ENCODE measurements around the gene DUSP12. TPM values are rescaled to one million over a fixed set of nuclear protein-coding genes. Genes with fewer than 3 reads are reported as not detected.

Gene DUSP12
- total and polyA plus RNA-seq, 2 donors (not counting 3 experiments of a cell fraction or from before 2014, with no cell fraction given), result 26.8 to 31.6 TPM

DNA sequence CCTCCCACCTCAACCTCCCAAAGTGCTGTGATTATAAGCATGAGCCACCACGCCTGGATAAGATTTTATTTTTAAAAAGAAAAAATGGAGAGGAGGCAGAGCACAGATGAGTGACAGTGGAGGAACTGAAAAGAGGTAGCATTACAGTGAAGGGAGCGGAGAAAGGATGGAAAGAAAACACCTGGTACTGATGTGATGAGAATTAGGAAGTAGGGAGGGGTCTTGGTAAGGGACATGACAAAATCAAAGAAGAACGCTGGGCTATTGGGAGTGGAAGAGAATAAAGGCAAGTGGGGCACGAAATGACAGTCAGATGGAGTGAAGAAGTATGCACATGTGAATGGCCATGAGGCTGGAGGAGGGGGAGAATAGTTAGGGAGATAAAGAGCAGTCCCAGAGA is 40.2 kb upstream of the DUSP12 start:
- H3K27ac ChIP-seq (ENCODE audit: insufficient read depth, low read depth, low read length), result no peak overlapping the region
- no peak overlapping the region for H3K4me2 ChIP-seq (ENCODE audit: insufficient read depth, low read length)
- TF ChIP-seq FOS (IDR thresholded peaks at IDR 0.05; ENCODE audit: borderline replicate concordance, insufficient read depth, low read length) (no peak), MYC (IDR thresholded peaks at IDR 0.05; ENCODE audit: low read depth, low read length) (no peak), JUN (IDR thresholded peaks at IDR 0.05; ENCODE audit: borderline replicate concordance, insufficient read depth, insufficient read length, low read depth) (no peak), POLR2A (IDR thresholded peaks at IDR 0.05; ENCODE audit: low read depth, low read length) (no peak)
- no peaks in the 10 kb centered on the region for H4K20me1 ChIP-seq (replicated peaks; ENCODE audit: control insufficient read depth, extremely low read depth, insufficient read depth, low read length)
- DNase-seq (ENCODE audit: low read depth, low spot score) (no peak), FAIRE-seq (no peak)
- H3K36me3 ChIP-seq (ENCODE audit: control insufficient read depth in 2 of 2, extremely low read depth in 1 of 2, insufficient read depth in 2 of 2, low read length in 2 of 2), result no peaks in the 10 kb centered on the region
- POLR2A ChIA-PET, result no interaction called here
- H3K79me2 ChIP-seq (ENCODE audit: control insufficient read depth, insufficient read depth, low read length), result no peaks in the 10 kb centered on the region
- H3K9ac ChIP-seq (replicated peaks; ENCODE audit: extremely low read depth, insufficient read depth, low read length), result no peak overlapping the region
- no peak overlapping the region for H3K4me3 ChIP-seq (replicated peaks in 1 of 3; ENCODE audit: insufficient read depth in 1 of 3, low read depth in 1 of 3, low read length in 3 of 3)
- dilution Hi-C loops (cut with MboI; ENCODE audit: extremely low pct_ligation_motif_present, low sequenced_read_pairs), result no loop called here
- peaks cover 5 to 20% of the 10 kb centered on the region in 2 experiments for H3K27me3 ChIP-seq (ENCODE audit: control insufficient read depth in 2 of 2, insufficient read depth in 2 of 2, low read length in 2 of 2)
- intact Hi-C loops (cut with micrococcal nuclease), result no loop called here
- peaks cover 2% of the 10 kb centered on the region for H3K9me1 ChIP-seq (replicated peaks; ENCODE audit: control insufficient read depth, extremely low read depth, insufficient read depth, low read length)
- no peaks in the 10 kb centered on the region for H3K9me3 ChIP-seq (replicated peaks; ENCODE audit: control insufficient read depth, insufficient read depth, low read length)
- no peak overlapping the region for H2AFZ ChIP-seq (ENCODE audit: low read depth, low read length)
- no peaks in the 10 kb centered on the region for H3K4me1 ChIP-seq (ENCODE audit: control insufficient read depth, extremely low read depth, insufficient read depth, low read length)
- no TSS peak for BruUV-seq (replicated peaks)
- CTCF ChIA-PET, result no interaction called here

DNA sequence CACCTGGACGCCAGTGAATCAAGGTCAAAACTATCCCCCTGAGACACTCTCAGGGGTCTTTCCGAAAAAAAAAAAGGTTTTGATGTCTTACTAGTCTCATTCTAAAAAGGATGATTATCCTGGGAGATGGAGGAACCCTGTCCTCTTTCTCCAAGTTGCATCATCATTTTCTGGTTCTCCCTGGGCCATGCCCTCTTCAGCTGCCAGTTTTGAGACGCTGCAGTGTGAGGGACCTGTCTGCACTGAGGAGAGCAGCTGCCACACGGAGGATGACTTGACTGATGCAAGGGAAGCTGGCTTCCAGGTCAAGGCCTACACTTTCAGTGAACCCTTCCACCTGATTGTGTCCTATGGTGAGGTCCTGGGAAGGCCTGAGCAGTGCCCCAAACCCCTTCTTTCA is 39.0 kb upstream of the DUSP12 start:
- no peaks in the 10 kb centered on the region for H3K36me3 ChIP-seq (ENCODE audit: control insufficient read depth in 2 of 2, extremely low read depth in 1 of 2, insufficient read depth in 2 of 2, low read length in 2 of 2)
- CTCF ChIA-PET, result no interaction called here
- peaks cover 2% of the 10 kb centered on the region for H3K9me1 ChIP-seq (replicated peaks; ENCODE audit: control insufficient read depth, extremely low read depth, insufficient read depth, low read length)
- FAIRE-seq, result no peak
- dilution Hi-C loops (cut with MboI; ENCODE audit: extremely low pct_ligation_motif_present, low sequenced_read_pairs), result no loop called here
- BruUV-seq (replicated peaks), result no TSS peak
- H2AFZ ChIP-seq (ENCODE audit: low read depth, low read length), result no peak overlapping the region
- intact Hi-C loops (cut with micrococcal nuclease), result no loop called here
- DNase-seq (ENCODE audit: low read depth, low spot score), result no peak
- H3K4me1 ChIP-seq (ENCODE audit: control insufficient read depth, extremely low read depth, insufficient read depth, low read length), result no peaks in the 10 kb centered on the region
- no peaks in the 10 kb centered on the region for H3K9me3 ChIP-seq (replicated peaks; ENCODE audit: control insufficient read depth, insufficient read depth, low read length)
- H3K27me3 ChIP-seq (ENCODE audit: control insufficient read depth in 2 of 2, insufficient read depth in 2 of 2, low read length in 2 of 2), result peaks cover 6 to 25% of the 10 kb centered on the region in 2 experiments
- no peak overlapping the region for H3K4me2 ChIP-seq (ENCODE audit: insufficient read depth, low read length)
- H4K20me1 ChIP-seq (replicated peaks; ENCODE audit: control insufficient read depth, extremely low read depth, insufficient read depth, low read length), result no peaks in the 10 kb centered on the region
- H3K79me2 ChIP-seq (ENCODE audit: control insufficient read depth, insufficient read depth, low read length), result no peaks in the 10 kb centered on the region
- no peak overlapping the region for H3K9ac ChIP-seq (replicated peaks; ENCODE audit: extremely low read depth, insufficient read depth, low read length)
- POLR2A ChIA-PET, result no interaction called here
- H3K27ac ChIP-seq (ENCODE audit: insufficient read depth, low read depth, low read length), result no peak overlapping the region
- no peak overlapping the region for H3K4me3 ChIP-seq (replicated peaks in 1 of 3; ENCODE audit: insufficient read depth in 1 of 3, low read depth in 1 of 3, low read length in 3 of 3)
- TF ChIP-seq, protein P1, sequence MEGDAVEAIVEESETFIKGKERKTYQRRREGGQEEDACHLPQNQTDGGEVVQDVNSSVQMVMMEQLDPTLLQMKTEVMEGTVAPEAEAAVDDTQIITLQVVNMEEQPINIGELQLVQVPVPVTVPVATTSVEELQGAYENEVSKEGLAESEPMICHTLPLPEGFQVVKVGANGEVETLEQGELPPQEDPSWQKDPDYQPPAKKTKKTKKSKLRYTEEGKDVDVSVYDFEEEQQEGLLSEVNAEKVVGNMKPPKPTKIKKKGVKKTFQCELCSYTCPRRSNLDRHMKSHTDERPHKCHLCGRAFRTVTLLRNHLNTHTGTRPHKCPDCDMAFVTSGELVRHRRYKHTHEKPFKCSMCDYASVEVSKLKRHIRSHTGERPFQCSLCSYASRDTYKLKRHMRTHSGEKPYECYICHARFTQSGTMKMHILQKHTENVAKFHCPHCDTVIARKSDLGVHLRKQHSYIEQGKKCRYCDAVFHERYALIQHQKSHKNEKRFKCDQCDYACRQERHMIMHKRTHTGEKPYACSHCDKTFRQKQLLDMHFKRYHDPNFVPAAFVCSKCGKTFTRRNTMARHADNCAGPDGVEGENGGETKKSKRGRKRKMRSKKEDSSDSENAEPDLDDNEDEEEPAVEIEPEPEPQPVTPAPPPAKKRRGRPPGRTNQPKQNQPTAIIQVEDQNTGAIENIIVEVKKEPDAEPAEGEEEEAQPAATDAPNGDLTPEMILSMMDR (IDR thresholded peaks at IDR 0.05; ENCODE audit: extremely low read depth in 1 of 2, insufficient read depth in 1 of 2, low read depth in 1 of 2, low read length in 2 of 2), result no peak
- TF ChIP-seq POLR2AphosphoS5 (IDR thresholded peaks at IDR 0.05; ENCODE audit: insufficient read depth, low read depth, low read length) (no peak), POLR2A (IDR thresholded peaks at IDR 0.05; ENCODE audit: low read depth, low read length) (no peak), EZH2 (IDR thresholded peaks at IDR 0.05; ENCODE audit: borderline replicate concordance, low read depth, low read length, severe bottlenecking) (no peak), JUN (IDR thresholded peaks at IDR 0.05; ENCODE audit: borderline replicate concordance, insufficient read depth, insufficient read length, low read depth) (no peak), FOS (IDR thresholded peaks at IDR 0.05; ENCODE audit: borderline replicate concordance, insufficient read depth, low read length) (no peak), GATA2 (IDR thresholded peaks at IDR 0.05; ENCODE audit: insufficient read depth, insufficient read length, low read depth, low read length) (no peak), MYC (IDR thresholded peaks at IDR 0.05; ENCODE audit: low read depth, low read length) (no peak)
- TF ChIP-seq, protein P2, sequence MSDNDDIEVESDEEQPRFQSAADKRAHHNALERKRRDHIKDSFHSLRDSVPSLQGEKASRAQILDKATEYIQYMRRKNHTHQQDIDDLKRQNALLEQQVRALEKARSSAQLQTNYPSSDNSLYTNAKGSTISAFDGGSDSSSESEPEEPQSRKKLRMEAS (IDR thresholded peaks at IDR 0.05; ENCODE audit: insufficient read depth, insufficient read length), result no peak

All from endothelial cell of umbilical vein (primary cell).